DMS 273 treated with DMSO at 0.1 percent for 48 hours (cell line): Measurements from ENCODE around the gene SYNGR4.

Experiments used
- DNase-seq: peaks from one replicate; lab custom pipeline; 2025; lab: John Stamatoyannopoulos, UW

Gene SYNGR4

DNA sequence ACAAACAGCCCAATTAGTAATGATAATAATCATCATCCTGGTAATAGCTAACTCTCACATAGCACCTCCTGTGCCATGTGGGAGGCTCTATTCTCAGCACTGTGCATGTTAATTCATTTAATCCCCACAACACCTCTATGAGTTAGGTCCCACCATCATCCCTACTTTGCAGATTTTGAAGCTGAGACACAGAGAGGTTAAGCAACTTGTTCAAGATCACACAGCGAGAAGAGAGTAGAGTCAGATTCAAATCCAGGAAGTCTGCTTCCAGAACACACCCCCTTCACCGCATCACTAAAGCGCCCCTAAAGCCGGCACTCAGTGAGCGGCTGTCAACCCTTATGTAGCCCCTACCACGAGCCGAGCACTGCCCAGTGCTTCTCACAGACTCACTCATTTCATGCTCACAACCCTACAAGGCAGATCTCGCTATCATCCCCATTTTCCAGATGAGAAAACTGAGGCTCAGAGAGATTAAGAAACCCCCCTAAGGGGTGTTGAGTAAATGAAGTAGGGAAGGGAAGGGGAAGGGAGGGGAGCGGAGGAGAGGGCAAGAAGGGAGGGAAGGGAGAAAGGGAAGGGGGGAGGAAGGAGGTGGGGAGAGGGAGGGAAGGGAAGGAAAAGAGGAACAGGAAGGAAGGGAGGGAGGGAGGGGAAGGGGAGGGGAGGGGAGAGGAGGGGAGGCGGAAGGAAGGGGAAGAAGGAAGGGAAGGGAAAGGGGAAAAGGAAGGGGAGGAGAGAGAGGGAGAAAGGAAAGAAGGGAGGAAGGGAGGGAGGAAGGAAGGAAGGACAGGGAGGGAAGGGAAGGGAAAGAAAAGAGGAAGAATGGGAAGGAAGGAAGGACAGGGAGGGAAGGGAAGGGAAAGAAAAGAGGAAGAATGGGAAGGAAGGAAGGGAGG lies 22.4 kb upstream of the SYNGR4 start:
- DNase-seq = no peak

DNA sequence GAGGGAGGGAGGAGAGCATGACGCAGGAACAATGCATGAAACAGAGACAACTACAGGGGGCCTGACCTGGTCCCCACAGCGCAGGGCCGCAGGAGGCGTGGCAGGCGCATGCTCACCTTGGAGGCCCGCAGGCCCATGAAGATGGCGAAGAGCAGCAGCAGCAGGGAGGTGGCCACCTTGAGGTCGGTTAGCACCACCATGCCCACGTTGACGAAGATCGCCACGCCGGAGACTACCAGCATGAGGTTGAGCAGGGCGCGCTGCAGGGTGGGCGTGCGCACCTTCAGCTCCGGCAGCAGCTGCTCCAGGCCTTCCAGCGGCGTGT lies 21.8 kb upstream of the SYNGR4 start:
- no peak for DNase-seq

DNA sequence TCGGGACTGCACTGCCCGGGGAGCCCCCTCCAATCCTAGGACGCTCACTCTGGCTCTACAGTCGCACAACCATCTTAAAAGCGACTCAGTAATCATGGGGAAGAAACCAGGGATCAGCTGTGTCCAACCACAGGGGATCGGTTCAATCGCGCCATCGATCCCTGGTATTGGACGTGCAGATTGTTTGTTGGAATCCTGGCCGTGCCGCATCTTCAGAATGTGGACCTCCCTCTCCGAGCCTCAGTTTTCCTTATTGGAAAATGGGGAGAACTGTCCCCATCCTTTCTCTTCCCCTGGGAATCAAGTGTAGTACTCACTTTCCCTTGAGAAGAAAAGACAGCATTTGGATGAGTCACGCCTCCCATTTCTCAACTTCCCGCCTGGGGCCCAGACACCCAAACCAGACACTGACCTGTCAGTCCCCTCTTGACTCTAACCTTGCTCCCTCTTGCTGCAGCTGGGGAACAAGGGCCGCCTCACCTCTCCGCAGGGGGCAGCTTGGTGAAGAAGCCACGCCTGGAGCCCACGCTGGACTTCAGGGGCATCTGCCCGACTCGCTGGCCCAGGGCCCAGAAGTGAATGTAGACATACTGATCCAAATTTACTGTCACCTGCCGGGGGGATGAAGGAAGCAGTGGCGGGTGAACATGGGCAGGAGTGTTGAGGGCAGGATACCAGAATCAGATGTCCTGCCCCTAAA lies 21.2 kb upstream of the SYNGR4 start:
- no peak for DNase-seq

DNA sequence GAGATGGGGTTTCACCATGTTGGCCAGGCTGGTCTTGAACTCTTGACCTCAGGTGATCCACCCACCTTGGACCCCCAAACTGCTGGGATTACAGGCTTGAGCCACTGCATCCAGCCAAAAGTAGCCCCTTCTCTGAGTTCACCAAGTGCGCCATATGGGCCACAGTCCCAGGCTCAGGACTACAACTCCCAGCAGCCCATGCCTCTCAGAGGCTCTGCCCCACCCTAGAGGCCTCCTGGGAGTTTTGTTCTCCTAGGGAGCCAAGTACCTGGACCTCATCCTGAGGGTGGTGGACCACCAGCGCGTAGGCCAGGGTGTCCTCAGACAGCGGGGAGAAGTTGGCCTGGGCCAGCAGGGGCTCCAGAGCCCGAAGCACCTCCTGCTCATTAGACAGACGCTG lies 19.3 kb upstream of the SYNGR4 start:
- peak; percentile 29 for DNase-seq

DNA sequence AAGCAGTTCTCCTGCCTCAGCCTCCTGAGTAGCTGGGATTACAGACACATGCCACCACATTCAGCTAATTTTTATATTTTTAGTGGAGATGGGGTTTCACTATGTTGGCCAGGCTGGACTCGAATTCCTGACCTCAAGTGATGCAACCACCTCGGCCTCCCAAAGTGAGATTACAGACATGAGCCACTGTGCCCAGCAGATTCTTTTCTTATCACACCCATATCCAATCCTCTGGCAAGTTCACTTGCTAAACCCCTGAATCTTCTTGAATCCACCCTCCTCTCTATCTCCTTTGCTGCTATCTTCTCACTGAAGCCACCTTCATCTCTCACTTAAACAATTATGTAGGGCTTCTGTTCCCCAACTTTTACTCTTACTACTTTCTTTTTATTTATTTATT lies 18.0 kb upstream of the SYNGR4 start:
- DNase-seq = no peak

DNA sequence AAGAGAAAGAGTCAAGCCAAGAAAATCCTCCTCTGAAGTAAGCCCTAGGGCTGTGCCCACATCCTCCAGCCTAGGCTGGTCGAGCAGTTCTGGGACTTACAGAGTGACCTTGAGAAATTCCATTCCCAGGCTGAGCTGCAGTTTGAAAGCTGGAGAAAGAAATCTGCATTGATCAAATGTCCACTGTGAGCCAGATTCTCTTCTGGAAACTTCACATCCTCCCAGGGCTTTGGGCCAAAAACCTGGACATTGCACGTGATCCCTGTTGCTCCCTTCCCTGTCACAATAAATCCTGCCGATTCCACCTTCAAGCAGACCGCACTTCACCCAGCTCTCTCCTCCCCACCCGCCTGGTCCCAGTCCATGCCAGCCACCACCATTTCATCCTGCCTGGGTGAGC lies 16.1 kb upstream of the SYNGR4 start:
- no peak for DNase-seq

DNA sequence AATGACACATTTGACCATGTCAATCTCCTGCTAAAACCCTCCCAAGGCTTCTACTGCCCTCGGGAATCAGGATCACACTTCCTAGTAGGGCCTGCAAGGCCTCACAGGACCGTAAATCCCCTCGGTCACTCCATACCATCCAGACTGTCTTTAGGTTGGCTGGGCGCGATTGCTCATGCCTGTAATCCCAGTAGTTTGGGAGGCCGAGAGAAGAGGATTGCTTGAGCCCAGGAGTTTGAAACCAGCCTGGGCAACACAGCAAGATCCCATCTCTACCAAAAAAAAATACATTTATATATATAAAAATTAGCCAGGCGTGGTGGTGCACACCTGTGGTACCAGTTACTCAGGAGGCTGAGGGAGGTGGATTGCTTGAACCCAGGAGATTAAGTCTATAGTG lies 15.4 kb upstream of the SYNGR4 start:
- no peak for DNase-seq

DNA sequence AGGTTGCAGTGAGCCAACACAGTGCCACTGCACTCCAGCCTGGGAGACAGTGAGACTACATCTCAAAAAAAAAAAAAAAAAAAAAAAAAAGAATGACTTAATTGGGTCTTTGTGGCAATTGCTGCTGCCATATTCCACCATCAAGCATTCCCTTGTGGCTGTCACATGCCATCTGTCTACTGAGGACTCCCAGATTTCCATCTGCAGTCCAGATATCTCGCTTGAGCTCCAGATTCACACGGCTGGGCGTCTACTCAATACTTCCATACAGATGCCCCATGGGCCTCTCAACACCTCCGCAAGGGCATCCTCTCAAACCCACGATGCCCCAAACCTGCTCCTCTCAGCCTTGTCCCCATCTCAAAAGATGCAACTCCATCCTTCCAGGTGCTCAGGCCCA lies 13.3 kb upstream of the SYNGR4 start:
- DNase-seq = peak; percentile 80

DNA sequence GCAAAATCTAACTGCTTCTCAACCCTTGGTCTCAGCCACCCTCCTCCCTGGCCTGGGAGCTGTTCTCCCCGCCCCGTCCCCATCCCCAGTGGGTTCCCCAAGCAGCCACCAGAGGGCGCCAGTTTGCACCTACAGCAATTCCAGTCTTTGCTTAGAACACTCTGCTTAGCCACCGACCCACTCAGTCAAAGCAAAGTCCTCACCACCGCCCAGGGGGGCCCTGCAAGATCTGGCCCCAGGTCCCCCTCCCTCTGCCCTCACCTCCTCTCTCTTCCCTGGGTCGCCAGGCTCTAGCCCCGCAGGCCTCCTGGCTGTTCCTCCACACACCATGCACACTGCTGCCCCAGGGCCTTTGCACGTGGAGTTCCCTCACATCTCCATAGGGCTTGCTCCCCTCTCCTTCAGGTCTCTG lies 12.8 kb upstream of the SYNGR4 start:
- peak; percentile 80 for DNase-seq

DNA sequence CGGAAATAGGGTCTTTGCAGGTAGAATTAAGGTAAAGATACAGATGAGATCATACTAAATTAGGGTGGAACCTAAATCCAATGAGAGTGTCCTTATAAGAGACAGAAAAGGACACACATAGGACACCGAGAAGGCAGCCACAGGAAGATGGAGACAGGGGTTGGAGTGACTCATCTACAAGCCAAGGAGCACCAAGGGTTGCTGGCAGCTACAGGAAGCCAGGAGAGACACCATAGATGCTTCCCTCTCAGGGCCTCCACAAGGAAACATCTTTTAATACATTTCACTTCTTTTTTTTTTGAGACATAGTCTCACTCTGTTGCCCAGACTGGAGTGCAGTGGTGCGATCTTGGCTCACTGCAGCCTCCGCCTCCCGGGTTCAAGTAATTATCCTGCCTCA lies 10.5 kb upstream of the SYNGR4 start:
- DNase-seq = no peak

DNA sequence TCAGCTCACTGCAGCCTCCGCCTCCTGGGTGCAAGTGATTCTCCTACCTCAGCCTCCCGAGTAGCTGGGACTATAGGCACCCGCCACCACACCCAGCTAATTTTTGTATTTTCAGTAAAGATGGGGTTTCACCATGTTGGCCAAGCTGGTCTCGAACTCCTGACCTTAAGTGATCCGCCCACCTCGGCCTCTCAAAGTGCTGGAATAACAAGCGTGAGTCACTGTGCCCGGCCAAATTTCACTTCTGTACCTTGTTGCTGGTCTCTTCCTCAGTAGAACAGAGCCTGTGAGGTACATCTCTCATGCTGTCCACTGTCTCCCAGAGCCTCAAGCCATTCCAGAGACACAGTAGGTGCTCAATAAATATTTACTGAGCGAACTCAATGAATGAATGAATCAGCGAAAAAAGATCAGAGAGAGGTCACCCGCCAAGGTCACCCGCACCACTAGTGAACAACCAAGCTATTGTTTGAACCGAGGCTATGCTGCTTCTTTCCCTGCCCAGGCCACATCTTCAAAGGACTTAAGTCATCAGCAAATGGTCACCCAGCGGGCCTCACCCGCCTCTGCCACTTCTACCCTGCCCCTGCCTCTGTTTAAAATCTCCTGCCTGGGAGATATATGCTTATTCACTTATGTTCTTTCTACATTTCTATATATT lies 9.7 kb upstream of the SYNGR4 start:
- no peak for DNase-seq

DNA sequence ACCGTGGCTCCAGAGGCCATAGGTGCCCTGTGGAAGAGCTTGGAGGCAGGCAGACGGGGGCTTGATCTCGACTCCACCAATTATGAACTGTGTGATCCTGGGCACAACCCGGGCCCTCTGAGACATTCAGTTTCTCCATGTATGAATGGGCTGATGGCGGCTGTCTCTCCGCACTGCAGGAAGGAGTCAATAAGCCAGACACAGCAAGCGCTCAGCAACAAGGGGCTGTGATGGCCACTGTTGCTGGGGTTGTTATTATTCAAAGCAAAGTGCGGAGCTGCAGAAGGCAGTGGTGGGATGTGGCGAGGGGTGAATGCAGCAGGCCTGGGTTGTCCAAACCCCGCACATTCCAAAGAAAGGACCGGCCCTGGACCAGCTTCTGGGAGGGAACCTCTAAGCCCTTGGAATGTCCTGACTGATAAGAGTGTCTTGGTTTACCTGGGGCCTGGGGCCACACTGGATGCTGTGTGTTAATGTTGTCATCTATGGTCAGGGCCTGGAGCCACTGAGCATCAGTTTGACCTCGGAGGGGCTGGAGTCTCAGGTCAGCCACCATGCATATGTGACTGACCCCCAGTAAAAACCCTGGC lies 8.7 kb upstream of the SYNGR4 start:
- DNase-seq = no peak

DNA sequence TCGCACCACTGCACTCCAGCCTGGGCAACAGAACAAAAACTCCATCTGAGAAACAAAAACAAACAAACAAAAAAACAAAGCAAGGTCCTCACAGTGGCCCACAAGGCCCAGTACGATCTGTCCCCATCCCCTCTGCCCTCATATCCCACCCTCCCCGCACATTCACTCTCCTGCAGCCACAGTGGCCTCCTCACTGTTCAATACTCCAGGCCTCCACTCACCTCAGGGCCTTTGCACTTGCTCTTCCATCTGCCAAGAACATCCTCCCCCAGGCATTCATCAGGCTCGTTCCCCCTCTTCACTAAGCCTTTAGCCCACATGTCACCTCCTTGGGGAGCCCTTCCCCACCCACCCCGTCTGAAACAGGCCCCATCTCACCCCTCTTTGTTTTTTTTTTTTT lies 5.0 kb upstream of the SYNGR4 start:
- DNase-seq = no peak

DNA sequence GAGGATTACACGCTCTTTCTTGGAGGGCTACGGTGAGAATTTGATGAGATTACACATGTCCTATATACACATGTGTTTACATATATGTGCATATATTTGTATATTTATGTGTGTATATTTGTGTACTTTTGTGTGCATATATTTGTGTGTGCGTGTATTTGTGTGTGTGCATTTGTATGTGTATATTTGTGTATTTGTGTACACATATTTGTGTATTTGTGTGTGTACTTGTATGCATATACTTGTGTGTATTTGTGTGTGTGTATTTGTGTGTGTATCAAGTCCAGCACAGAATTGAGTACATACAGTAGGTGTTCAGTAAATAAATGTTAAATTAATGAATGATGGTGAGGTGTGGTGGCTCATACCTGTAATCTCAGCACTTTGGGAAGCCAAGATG lies 2.3 kb upstream of the SYNGR4 start:
- DNase-seq = no peak

DNA sequence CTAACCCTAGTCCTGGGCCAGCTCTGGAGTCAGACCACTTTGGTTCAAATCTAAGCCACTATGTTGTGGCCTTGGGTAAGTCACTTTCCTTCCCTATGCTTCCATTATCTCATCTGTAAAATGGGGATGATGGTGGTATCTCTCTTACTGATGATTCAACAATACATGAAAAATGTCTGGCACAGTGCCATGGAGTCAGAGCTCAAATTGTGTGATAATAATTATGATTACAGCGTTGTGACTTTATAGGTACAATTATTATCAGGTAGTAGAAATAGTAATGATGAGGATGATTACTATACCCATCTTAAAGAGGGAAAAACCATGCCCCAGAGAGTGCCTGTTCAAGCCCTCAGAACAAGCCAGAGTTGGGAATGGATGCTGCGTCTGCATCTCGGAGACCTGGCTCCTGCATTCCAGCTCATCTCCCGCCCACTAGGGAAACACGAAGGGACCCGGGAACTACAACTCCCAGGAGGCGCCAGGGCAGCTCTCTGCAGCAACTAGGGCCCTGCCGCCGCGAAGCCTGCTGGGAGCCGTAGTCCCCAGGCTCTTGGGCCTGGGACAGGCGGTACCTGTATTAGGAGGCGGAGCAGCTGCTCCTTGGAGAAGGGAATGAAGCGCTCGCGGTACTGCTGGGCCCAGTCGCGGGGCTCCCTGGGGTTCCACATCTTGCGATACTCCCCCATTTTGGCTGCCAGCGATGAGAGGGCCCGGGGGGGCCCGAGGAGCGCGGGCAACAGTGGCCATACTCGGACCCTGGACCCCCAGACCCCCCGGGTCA lies 1.3 kb upstream of the SYNGR4 start:
- peak; percentile 93 for DNase-seq

DNA sequence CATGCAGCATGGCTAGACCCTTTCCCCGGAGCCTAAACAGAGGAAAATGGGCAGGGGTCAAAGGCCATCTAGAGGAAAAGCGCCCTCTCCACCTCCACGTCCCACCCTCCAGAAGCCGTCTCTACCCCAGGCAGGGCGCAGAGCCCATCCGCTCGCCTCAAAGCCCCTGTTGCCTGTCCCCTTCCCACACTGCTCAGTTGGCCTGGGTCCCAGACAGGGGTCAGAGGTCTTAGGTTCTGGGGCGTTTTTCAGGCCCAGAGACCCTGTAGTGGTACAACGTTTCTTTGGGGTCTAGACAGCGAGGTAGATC lies 712 bp upstream of the SYNGR4 start:
- DNase-seq = no peak

DNA sequence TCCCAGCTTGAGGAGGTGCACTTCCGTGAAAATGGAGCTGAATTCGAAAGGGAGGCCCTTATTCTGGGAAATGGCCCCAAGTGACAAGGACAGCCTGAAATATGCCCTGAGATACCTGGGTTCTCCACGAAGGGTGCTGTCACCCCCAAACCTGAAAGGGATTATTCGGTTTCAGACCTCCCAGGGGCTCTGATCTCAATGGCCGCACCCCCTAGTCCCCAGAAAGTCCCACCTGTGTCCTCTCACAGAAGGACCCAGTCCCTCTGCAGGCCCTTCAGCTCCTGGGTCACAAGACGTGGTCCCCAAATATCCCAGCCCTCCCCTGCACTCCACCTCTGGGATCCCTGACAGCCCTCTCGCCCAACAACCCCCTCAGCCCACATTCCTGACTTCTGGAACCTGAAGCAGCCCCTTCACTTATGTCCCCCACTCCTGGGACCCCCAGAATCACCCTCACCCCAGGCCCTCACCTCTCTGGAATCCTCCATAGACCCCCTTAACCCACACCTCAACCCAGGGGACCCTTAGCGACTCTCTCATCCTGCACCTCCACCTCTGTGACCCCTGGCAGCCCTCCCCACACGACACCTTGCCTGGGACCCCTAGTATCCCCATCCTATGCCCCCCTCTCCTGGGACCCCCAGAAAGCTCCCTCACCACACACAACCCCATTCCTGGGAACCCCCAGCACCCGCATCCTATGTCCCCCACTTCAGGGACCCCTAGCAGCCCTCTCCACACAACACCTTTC lies 606 bp downstream of the SYNGR4 start:
- no peak for DNase-seq

DNA sequence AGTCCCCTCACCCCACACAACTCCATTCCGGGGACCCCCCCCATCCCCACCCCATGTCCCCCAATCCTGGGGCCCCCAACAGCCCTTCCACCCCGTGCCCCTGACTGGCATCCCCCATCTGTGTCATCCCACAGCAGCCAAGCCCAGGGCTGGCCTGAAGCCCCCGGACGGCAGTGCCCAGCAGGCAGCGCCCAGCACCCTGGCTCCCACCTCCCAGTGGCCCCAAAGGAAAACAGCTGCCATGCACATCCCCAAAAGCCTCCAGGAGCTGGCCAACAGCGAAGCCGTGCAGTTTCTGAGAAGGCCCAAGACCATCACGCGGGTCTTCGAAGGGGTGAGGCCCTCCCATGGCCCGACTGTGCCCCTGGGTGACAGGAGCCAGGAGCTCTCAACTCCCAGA lies 1.4 kb downstream of the SYNGR4 start:
- DNase-seq = no peak

DNA sequence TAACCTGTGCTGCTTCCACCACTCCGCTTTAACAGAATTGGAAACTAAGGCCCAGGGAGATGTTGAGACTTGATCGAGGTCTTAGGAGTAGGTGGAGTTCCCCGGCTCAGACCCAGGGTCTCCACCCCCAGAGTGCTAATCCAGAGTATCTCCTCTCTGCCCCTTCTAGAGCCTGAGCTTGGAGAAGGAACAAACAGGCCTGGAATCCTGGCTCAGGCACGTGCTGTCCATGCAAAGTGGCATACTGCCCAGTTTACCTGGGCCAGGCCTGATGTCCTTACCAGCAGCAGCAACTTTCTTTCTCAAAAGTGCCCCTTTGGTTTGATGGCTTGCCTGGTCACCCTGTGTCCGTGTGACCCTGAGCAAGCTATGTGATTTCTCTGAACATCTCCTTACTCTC lies 3.7 kb downstream of the SYNGR4 start:
- peak; percentile 33 for DNase-seq

DNA sequence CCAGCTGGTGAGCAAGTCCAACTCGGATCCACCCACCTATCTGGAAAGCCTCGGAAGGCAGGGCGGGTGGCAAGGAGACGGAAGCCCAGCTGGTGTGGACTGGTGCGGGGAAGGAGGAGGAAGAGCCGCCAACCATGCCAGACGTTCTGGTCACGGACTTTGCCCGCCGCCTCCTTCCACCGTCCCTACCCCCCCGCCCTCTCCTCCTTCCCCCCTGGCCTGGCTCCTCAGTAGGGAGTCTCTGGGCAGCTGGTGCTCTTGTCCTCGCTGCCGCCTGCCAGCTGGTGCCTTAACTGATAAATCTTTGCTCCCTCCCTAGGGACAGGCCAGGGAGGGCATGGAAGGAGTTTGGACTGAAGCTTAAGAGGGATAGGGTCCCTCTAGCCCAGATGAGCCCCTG lies 4.8 kb downstream of the SYNGR4 start:
- DNase-seq = peak; percentile 95

DNA sequence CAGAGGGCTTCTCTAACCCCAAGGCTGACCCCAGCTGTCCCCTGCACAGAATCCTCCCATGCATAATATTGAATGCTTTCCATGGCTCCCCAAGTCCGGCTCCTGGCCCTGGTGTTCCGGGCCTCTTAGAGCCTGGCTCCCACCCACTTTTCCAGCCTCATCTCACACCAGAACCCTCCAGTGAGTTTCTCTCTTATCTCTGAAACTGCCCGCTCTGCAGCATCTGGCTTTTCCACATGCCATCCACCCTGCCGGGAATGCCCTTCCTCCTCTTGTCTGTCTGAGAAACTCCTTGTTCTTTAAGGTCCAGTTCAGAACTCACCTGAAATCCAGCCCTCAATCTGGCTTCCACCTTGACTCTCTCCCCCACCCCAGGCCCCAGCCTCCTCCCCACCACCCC lies 6.8 kb downstream of the SYNGR4 start:
- DNase-seq = peak; percentile 70
